ENCODE measurements around the gene RADIL. TPM values are rescaled to one million over a fixed set of nuclear protein-coding genes. Genes with fewer than 3 reads are reported as not detected.
A peak's percentile ranks its signal among the peaks of the same experiment; 100 is the strongest.

RADIL gene
- total and polyA plus RNA-seq, 9 of the 15 experiments (the other 6 are each of a cell fraction or from before 2014, with no cell fraction given), result 0.06 to 8.1 (median 1.9) TPM; not detected in 1

DNA sequence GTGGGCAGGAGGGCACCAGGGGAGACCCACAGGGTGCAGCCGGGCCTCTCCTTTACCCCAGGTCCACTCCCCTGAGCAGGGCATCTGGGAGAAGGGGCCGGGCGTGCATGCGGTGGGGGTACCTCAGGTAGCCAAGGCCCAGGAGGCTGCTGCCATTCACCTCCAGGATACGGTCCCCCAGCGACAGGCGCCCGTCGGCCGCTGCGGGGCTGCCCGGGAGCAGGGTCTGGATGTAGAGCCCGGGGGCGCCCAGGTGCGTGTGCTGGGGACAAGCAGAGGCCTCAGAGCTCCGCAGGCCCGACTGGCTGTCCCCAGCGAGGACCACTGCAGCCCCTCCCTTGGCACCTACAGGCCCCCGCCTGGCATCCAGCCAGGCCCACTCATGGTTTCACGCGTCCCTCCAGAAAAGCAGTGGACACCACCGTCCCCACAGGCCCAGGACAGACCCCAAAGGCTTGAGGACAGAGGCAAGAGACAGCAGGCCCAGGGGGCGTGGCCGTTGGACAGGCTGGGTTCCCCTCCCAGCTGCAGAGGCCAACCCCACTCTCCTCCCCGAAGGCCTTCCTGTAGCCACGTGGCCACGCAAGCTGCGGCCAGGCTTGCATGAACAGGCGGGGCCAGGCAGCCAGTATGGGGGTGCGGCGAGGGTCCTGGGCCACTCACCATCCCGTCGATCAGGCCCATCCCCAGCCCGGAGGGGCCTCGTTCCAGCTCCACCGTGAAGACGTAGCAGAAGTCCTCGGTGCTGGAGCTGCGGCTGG lies 83.8 kb downstream of the RADIL start (continued):
- TF ChIP-seq, protein P1, sequence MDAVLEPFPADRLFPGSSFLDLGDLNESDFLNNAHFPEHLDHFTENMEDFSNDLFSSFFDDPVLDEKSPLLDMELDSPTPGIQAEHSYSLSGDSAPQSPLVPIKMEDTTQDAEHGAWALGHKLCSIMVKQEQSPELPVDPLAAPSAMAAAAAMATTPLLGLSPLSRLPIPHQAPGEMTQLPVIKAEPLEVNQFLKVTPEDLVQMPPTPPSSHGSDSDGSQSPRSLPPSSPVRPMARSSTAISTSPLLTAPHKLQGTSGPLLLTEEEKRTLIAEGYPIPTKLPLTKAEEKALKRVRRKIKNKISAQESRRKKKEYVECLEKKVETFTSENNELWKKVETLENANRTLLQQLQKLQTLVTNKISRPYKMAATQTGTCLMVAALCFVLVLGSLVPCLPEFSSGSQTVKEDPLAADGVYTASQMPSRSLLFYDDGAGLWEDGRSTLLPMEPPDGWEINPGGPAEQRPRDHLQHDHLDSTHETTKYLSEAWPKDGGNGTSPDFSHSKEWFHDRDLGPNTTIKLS (IDR thresholded peaks at IDR 0.05; ENCODE audit: borderline replicate concordance, low read depth), result peak; percentile 29; the same call in 1 of the 2 replicates

DNA sequence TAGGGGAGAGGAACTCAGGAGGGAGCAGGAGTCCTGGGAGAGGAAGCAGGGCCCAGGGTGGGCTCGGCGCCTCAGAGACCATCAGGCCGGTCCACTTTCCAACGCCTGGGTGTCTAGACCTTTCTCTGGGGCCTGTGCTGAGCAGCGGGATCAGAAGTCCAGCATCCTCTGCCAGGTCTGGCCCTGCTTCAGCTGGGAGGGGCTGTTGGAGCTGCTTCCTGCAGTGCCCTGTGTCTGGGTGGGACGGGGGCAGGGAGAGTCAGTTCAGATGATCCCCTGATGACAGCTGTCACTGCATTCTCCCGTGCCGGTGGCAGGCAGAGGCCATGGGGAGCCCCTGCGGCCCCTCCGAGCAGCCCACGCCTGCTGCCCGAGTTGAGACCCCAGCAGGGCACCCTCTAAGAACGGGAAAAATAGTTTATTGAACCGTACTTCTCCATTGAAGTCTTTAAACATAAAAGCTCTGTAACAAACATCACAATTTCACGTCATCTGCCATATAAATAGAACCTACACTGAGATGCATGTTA lies 84.7 kb downstream of the RADIL start:
- POLR2A ChIA-PET, result interaction anchor here (0.6 to 1.0 kb wide), 2 partner anchors 13 to 26 kb away, joined by 4 read pairs; no protein-coding TSS in a partner anchor
- H3K9me1 ChIP-seq (ENCODE audit: control insufficient read depth, insufficient read depth, low read length), result no peaks in the 10 kb centered on the region
- in situ Hi-C loops (cut with MboI), result loop anchor here (10.0 kb wide), 1 partner anchor 286 kb away; no protein-coding TSS in a partner anchor
- no peak for TF ChIP-seq HCFC1 (IDR thresholded peaks at IDR 0.05; ENCODE audit: low read depth, low read length)
- TF ChIP-seq SIRT6 (IDR thresholded peaks at IDR 0.05; ENCODE audit: low read depth, low read length), result no peak
- TF ChIP-seq, protein P2, sequence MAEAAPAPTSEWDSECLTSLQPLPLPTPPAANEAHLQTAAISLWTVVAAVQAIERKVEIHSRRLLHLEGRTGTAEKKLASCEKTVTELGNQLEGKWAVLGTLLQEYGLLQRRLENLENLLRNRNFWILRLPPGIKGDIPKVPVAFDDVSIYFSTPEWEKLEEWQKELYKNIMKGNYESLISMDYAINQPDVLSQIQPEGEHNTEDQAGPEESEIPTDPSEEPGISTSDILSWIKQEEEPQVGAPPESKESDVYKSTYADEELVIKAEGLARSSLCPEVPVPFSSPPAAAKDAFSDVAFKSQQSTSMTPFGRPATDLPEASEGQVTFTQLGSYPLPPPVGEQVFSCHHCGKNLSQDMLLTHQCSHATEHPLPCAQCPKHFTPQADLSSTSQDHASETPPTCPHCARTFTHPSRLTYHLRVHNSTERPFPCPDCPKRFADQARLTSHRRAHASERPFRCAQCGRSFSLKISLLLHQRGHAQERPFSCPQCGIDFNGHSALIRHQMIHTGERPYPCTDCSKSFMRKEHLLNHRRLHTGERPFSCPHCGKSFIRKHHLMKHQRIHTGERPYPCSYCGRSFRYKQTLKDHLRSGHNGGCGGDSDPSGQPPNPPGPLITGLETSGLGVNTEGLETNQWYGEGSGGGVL (CRISPR knock-in tag; IDR thresholded peaks at IDR 0.05), result no peak
- TF ChIP-seq, protein P3, sequence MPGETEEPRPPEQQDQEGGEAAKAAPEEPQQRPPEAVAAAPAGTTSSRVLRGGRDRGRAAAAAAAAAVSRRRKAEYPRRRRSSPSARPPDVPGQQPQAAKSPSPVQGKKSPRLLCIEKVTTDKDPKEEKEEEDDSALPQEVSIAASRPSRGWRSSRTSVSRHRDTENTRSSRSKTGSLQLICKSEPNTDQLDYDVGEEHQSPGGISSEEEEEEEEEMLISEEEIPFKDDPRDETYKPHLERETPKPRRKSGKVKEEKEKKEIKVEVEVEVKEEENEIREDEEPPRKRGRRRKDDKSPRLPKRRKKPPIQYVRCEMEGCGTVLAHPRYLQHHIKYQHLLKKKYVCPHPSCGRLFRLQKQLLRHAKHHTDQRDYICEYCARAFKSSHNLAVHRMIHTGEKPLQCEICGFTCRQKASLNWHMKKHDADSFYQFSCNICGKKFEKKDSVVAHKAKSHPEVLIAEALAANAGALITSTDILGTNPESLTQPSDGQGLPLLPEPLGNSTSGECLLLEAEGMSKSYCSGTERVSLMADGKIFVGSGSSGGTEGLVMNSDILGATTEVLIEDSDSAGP (CRISPR knock-in tag; IDR thresholded peaks at IDR 0.05), result no peak
- TF ChIP-seq MYBL2 (IDR thresholded peaks at IDR 0.05; ENCODE audit: low read depth), result no peak
- no peak for TF ChIP-seq MYBL2 (CRISPR knock-in tag; IDR thresholded peaks at IDR 0.05; ENCODE audit: borderline replicate concordance)
- TF ChIP-seq, protein P4, sequence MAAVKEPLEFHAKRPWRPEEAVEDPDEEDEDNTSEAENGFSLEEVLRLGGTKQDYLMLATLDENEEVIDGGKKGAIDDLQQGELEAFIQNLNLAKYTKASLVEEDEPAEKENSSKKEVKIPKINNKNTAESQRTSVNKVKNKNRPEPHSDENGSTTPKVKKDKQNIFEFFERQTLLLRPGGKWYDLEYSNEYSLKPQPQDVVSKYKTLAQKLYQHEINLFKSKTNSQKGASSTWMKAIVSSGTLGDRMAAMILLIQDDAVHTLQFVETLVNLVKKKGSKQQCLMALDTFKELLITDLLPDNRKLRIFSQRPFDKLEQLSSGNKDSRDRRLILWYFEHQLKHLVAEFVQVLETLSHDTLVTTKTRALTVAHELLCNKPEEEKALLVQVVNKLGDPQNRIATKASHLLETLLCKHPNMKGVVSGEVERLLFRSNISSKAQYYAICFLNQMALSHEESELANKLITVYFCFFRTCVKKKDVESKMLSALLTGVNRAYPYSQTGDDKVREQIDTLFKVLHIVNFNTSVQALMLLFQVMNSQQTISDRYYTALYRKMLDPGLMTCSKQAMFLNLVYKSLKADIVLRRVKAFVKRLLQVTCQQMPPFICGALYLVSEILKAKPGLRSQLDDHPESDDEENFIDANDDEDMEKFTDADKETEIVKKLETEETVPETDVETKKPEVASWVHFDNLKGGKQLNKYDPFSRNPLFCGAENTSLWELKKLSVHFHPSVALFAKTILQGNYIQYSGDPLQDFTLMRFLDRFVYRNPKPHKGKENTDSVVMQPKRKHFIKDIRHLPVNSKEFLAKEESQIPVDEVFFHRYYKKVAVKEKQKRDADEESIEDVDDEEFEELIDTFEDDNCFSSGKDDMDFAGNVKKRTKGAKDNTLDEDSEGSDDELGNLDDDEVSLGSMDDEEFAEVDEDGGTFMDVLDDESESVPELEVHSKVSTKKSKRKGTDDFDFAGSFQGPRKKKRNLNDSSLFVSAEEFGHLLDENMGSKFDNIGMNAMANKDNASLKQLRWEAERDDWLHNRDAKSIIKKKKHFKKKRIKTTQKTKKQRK (IDR thresholded peaks at IDR 0.05; ENCODE audit: borderline replicate concordance, low read depth, low read length), result no peak

More for the DNA sequence above, 84.7 kb downstream of the RADIL start:
- Histone ChIP-seq H3K9me3 (replicated peaks; ENCODE audit: control insufficient read depth, insufficient read depth, low read depth, low read length) (no peaks in the 10 kb centered on the region), H3K27ac (ENCODE audit: extremely low read depth, low read depth, low read length) (no peak overlapping the region), H3K4me2 (ENCODE audit: insufficient read depth, low read length) (no peak overlapping the region), H3K79me2 (ENCODE audit: control insufficient read depth, insufficient read depth, low read length) (no peaks in the 10 kb centered on the region), H3K36me3 (ENCODE audit: control insufficient read depth, insufficient read depth, low read length) (no peaks in the 10 kb centered on the region), H3K4me1 (replicated peaks in 1 of 2; ENCODE audit: control insufficient read depth in 2 of 2, insufficient read depth in 2 of 2, low read length in 2 of 2) (peaks cover 0 to 45% of the 10 kb centered on the region in 2 experiments; a peak in 3 of 5 replicates), H4K20me1 (replicated peaks; ENCODE audit: control insufficient read depth, insufficient read depth, low read length) (peaks cover 4% of the 10 kb centered on the region; the same call in 1 of the 2 replicates), H3K27me3 (ENCODE audit: control insufficient read depth in 2 of 2, insufficient read depth in 2 of 2, low read length in 2 of 2) (no peaks in the 10 kb centered on the region), H3K9ac (ENCODE audit: insufficient read depth in 1 of 2, low read depth in 2 of 2, low read length in 2 of 2) (no peak overlapping the region), H3K4me3 (no peak overlapping the region), H2AFZ (ENCODE audit: low read depth, low read length) (no peak overlapping the region)
- DNase-seq (ENCODE audit: extremely low read depth in 1 of 4, low spot score in 3 of 4), result no peak
- FAIRE-seq, result no peak
- CTCF ChIA-PET (ENCODE audit: low intra/inter-chr PET ratio), result interaction anchor here (2.1 to 2.2 kb wide), 2 partner anchors 86 to 287 kb away, joined by 13 to 14 read pairs; partner anchors contain the start of gene RADIL
- intact Hi-C loops (cut with micrococcal nuclease), result loop anchor here (1.0 to 10.0 kb wide), 2 partner anchors 86 to 287 kb away; partner anchors contain the start of gene RADIL
- 50% methylated on average over 15 of the region's 15 CpGs for WGBS (ENCODE audit: insufficient coverage, low coverage, missing lambda C conversion rate)
- no peak for ATAC-seq
- BruUV-seq (replicated peaks), result no TSS peak
